ENCODE data around the gene MIOS.

DNA sequence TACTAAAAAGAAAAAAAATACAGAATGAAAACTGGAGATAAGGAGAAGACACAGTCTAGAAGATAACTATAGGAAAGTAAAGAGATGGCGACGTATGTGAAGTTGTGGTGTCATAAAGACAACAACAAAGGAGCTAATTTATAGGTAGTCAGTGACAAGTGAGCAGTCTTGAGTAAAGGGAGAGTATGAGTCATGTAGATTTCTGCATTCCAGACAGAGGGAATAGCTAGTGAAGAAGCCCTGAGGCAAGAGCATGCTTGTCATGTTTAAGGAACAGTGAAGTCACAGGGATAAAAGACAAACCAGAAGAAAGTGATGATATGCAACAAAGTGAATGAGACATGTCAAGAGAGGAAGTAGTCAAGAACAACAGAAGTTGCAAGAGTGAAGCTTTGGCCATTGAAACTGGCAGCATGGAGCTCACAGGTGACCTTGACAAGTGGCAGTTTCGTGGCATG, 2.3 kb upstream of the MIOS start:
- TF ChIP-seq, protein P1, sequence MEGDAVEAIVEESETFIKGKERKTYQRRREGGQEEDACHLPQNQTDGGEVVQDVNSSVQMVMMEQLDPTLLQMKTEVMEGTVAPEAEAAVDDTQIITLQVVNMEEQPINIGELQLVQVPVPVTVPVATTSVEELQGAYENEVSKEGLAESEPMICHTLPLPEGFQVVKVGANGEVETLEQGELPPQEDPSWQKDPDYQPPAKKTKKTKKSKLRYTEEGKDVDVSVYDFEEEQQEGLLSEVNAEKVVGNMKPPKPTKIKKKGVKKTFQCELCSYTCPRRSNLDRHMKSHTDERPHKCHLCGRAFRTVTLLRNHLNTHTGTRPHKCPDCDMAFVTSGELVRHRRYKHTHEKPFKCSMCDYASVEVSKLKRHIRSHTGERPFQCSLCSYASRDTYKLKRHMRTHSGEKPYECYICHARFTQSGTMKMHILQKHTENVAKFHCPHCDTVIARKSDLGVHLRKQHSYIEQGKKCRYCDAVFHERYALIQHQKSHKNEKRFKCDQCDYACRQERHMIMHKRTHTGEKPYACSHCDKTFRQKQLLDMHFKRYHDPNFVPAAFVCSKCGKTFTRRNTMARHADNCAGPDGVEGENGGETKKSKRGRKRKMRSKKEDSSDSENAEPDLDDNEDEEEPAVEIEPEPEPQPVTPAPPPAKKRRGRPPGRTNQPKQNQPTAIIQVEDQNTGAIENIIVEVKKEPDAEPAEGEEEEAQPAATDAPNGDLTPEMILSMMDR (IDR thresholded peaks at IDR 0.05; ENCODE audit: low read depth, low read length, missing input control) = no peak
- TF ChIP-seq YY1 (IDR thresholded peaks at IDR 0.05) = no peak
- TF ChIP-seq, protein P2, sequence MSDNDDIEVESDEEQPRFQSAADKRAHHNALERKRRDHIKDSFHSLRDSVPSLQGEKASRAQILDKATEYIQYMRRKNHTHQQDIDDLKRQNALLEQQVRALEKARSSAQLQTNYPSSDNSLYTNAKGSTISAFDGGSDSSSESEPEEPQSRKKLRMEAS (IDR thresholded peaks at IDR 0.05) = no peak
- TF ChIP-seq, protein P3, sequence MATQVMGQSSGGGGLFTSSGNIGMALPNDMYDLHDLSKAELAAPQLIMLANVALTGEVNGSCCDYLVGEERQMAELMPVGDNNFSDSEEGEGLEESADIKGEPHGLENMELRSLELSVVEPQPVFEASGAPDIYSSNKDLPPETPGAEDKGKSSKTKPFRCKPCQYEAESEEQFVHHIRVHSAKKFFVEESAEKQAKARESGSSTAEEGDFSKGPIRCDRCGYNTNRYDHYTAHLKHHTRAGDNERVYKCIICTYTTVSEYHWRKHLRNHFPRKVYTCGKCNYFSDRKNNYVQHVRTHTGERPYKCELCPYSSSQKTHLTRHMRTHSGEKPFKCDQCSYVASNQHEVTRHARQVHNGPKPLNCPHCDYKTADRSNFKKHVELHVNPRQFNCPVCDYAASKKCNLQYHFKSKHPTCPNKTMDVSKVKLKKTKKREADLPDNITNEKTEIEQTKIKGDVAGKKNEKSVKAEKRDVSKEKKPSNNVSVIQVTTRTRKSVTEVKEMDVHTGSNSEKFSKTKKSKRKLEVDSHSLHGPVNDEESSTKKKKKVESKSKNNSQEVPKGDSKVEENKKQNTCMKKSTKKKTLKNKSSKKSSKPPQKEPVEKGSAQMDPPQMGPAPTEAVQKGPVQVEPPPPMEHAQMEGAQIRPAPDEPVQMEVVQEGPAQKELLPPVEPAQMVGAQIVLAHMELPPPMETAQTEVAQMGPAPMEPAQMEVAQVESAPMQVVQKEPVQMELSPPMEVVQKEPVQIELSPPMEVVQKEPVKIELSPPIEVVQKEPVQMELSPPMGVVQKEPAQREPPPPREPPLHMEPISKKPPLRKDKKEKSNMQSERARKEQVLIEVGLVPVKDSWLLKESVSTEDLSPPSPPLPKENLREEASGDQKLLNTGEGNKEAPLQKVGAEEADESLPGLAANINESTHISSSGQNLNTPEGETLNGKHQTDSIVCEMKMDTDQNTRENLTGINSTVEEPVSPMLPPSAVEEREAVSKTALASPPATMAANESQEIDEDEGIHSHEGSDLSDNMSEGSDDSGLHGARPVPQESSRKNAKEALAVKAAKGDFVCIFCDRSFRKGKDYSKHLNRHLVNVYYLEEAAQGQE (IDR thresholded peaks at IDR 0.05) = no peak
- no peak for TF ChIP-seq RAD21 (IDR thresholded peaks at IDR 0.05)
- TF ChIP-seq GABPA (IDR thresholded peaks at IDR 0.05 in 1 of 2, conservative IDR thresholded peaks at IDR 0.05 in 1 of 2) = no peak
- no peak for TF ChIP-seq FOXA2 (IDR thresholded peaks at IDR 0.05)
- TF ChIP-seq, protein P4, sequence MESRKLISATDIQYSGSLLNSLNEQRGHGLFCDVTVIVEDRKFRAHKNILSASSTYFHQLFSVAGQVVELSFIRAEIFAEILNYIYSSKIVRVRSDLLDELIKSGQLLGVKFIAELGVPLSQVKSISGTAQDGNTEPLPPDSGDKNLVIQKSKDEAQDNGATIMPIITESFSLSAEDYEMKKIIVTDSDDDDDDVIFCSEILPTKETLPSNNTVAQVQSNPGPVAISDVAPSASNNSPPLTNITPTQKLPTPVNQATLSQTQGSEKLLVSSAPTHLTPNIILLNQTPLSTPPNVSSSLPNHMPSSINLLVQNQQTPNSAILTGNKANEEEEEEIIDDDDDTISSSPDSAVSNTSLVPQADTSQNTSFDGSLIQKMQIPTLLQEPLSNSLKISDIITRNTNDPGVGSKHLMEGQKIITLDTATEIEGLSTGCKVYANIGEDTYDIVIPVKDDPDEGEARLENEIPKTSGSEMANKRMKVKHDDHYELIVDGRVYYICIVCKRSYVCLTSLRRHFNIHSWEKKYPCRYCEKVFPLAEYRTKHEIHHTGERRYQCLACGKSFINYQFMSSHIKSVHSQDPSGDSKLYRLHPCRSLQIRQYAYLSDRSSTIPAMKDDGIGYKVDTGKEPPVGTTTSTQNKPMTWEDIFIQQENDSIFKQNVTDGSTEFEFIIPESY (IDR thresholded peaks at IDR 0.05) = no peak
- no peak for TF ChIP-seq TAF1 (conservative IDR thresholded peaks at IDR 0.05)
- TF ChIP-seq NR2F2 (IDR thresholded peaks at IDR 0.05) = no peak
- TF ChIP-seq HNF4G (IDR thresholded peaks at IDR 0.05) = no peak
- TF ChIP-seq RXRA (IDR thresholded peaks at IDR 0.05) = no peak
- no peak for TF ChIP-seq HNF4A (conservative IDR thresholded peaks at IDR 0.05)
- no peak for TF ChIP-seq SP1 (IDR thresholded peaks at IDR 0.05)
